GM23248 (cell line): ENCODE data around the gene PDIA5.

Source experiments
- EZH2 ChIP-seq: fragments of 200-600 bp; sonication (generic); IDR thresholded peaks from 2 replicates; pipeline ENCODE4 v1.6.1; 2018; ENCODE audit warnings: antibody characterized with exemption, mild to moderate bottlenecking; ENCODE audit not compliant: insufficient read depth, poor library complexity, severe bottlenecking
- EZH2phosphoT487 ChIP-seq: fragments of 200-600 bp; sonication (generic); IDR thresholded peaks from 2 replicates; pipeline ENCODE4 v1.6.1; 2018; ENCODE audit warnings: antibody characterized with exemption, moderate library complexity, mild to moderate bottlenecking, low read depth; ENCODE audit not compliant: insufficient read depth

DNA sequence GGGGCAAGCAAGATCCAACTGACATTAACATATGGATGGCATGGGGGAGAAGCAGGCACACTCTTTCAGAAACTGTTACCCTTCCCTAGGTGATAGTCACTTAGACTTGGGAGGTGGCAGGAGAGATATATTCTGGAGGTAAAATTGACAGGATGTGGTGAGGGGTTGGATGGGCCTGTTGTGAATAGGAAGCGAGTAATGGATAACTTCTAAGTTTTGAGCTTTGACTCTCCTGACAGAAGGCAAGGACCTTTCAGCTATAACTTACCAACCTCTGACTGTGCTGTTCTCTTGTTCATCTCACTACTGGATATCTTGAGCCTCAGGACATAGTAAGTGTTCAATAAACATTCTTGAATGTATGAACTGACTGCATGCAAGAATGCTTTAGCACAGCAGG, 1.9 kb upstream of the PDIA5 start:
- TF ChIP-seq EZH2 = no peak
- no peak for TF ChIP-seq EZH2phosphoT487
